ENCODE measurements around the gene KRT20.

The KRT20 gene

DNA sequence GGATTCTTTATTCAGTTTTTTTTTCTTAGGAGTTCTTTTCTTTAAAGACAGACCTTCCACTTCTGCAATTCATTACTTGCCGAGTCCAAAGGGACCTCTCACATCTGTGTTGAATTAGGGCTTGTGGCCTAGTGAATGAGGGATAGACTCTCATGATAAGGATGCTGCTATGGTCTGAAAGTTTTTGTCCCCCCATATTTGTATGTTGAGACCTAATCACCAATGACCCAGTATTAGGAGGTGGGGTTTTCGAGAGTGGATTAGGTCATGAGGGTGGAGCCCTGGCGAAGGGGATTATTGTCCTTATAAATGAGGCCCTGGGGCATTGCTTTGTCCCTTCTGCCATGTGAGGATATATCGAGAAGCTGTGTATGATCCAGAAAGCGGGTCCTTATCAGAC is 27.5 kb downstream of the KRT20 start:
- no peaks in the 10 kb centered on the region for H3K9me2 ChIP-seq (replicated peaks; ENCODE audit: insufficient read depth, low read length)
- H3K27ac ChIP-seq (ENCODE audit: low read length): no peak overlapping the region
- H2AFZ ChIP-seq (ENCODE audit: low read length): no peak overlapping the region
- no peak overlapping the region for H3K9ac ChIP-seq (ENCODE audit: low read length)
- no peak overlapping the region for H3K4me2 ChIP-seq (ENCODE audit: low read depth, low read length)
- H4K20me1 ChIP-seq (ENCODE audit: insufficient read depth, low read length): no peaks in the 10 kb centered on the region
- no peaks in the 10 kb centered on the region for H3K27me3 ChIP-seq (replicated peaks; ENCODE audit: insufficient read depth, low read length)
- DNase-seq: no peak
- no peaks in the 10 kb centered on the region for H3K4me1 ChIP-seq (ENCODE audit: low read length)
- H3K36me3 ChIP-seq (replicated peaks; ENCODE audit: insufficient read depth, low read length): no peaks in the 10 kb centered on the region
- H3K79me2 ChIP-seq (ENCODE audit: low read length): no peaks in the 10 kb centered on the region
- no peak overlapping the region for H3K4me3 ChIP-seq (ENCODE audit: low read length)
- no peaks in the 10 kb centered on the region for H3F3A ChIP-seq (ENCODE audit: insufficient read depth, low read length)
- H3K9me3 ChIP-seq (replicated peaks; ENCODE audit: insufficient read depth, low read length): no peaks in the 10 kb centered on the region
- TF ChIP-seq EZH2 (optimal IDR thresholded peaks at IDR 0.05; ENCODE audit: low read depth, low read length) (no peak), EZH2phosphoT487 (IDR thresholded peaks at IDR 0.05; ENCODE audit: low read length) (no peak)
- TF ChIP-seq, protein P1, sequence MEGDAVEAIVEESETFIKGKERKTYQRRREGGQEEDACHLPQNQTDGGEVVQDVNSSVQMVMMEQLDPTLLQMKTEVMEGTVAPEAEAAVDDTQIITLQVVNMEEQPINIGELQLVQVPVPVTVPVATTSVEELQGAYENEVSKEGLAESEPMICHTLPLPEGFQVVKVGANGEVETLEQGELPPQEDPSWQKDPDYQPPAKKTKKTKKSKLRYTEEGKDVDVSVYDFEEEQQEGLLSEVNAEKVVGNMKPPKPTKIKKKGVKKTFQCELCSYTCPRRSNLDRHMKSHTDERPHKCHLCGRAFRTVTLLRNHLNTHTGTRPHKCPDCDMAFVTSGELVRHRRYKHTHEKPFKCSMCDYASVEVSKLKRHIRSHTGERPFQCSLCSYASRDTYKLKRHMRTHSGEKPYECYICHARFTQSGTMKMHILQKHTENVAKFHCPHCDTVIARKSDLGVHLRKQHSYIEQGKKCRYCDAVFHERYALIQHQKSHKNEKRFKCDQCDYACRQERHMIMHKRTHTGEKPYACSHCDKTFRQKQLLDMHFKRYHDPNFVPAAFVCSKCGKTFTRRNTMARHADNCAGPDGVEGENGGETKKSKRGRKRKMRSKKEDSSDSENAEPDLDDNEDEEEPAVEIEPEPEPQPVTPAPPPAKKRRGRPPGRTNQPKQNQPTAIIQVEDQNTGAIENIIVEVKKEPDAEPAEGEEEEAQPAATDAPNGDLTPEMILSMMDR (IDR thresholded peaks at IDR 0.05; ENCODE audit: low read length): no peak

DNA sequence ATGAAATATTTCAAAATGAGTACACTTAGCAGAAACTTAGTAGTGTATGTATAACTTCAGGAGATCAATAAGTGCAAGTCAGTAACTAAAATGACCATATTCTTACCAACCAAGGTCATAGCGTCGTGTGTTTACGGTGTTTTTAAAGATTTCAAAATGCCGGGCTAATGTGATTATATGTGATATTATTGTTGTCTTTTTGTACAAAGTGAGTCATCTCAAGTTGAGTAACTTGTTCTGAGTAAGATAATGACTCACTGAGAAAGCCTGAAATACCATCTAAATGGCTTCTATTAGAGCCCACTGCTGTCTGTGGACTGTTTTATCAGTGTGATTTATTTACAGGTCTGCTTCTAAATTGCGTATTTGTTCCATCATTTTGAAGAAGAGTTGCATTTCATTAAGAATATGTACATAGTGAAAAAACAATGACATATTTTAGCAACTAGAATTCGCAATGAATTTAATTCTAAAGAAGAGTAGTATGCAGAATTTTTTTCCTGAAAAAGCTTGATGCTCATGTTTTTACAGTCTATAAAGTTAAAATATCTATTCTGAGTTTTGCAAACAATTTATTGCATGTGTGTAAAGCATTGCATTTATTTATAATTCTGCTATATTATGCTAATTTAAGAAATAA is 30.7 kb downstream of the KRT20 start:
- Histone ChIP-seq H3K9me2 (replicated peaks; ENCODE audit: insufficient read depth, low read length) (no peaks in the 10 kb centered on the region), H3K4me1 (ENCODE audit: low read length) (peaks cover 4% of the 10 kb centered on the region; the same call in 1 of the 2 replicates), H3K36me3 (replicated peaks; ENCODE audit: insufficient read depth, low read length) (no peaks in the 10 kb centered on the region), H3K9ac (ENCODE audit: low read length) (no peak overlapping the region), H3K4me3 (ENCODE audit: low read length) (no peak overlapping the region), H3K27ac (ENCODE audit: low read length) (no peak overlapping the region), H3F3A (ENCODE audit: insufficient read depth, low read length) (no peaks in the 10 kb centered on the region), H3K79me2 (ENCODE audit: low read length) (no peaks in the 10 kb centered on the region), H4K20me1 (ENCODE audit: insufficient read depth, low read length) (no peaks in the 10 kb centered on the region), H2AFZ (ENCODE audit: low read length) (no peak overlapping the region), H3K4me2 (ENCODE audit: low read depth, low read length) (no peak overlapping the region), H3K9me3 (replicated peaks; ENCODE audit: insufficient read depth, low read length) (no peaks in the 10 kb centered on the region), H3K27me3 (replicated peaks; ENCODE audit: insufficient read depth, low read length) (no peaks in the 10 kb centered on the region)
- no peak for TF ChIP-seq EZH2 (optimal IDR thresholded peaks at IDR 0.05; ENCODE audit: low read depth, low read length)
- TF ChIP-seq, protein P1 (IDR thresholded peaks at IDR 0.05; ENCODE audit: low read length): no peak
- no peak for TF ChIP-seq EZH2phosphoT487 (IDR thresholded peaks at IDR 0.05; ENCODE audit: low read length)
- no peak for DNase-seq

DNA sequence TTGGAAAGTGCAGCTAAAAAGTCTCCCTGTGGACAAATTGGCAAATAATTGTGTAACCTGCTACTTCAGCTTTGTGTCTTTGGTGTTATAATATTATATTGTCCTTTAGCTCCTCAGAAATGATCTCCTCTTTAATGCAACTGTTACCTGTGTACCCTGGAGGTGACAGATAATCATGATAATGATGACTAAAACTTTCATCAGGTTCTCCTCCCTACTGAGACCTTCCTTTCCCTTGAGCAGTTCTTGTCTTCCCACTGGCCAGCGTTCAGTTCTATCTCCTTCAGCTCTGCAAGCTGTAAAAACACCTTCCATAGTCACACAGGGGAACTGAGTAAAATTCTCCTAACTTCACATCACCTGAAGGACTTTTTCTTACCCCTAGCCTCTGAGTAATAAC is 32.7 kb downstream of the KRT20 start:
- Histone ChIP-seq H3K9me3 (replicated peaks; ENCODE audit: insufficient read depth, low read length) (no peaks in the 10 kb centered on the region), H3K27me3 (replicated peaks; ENCODE audit: insufficient read depth, low read length) (no peaks in the 10 kb centered on the region), H3K36me3 (replicated peaks; ENCODE audit: insufficient read depth, low read length) (no peaks in the 10 kb centered on the region), H3K27ac (ENCODE audit: low read length) (no peak overlapping the region), H3K9ac (ENCODE audit: low read length) (no peak overlapping the region), H3K4me1 (ENCODE audit: low read length) (peaks cover 14% of the 10 kb centered on the region), H3K4me3 (ENCODE audit: low read length) (no peak overlapping the region), H3F3A (ENCODE audit: insufficient read depth, low read length) (0 out of 2 replicates have a peak, but pooled peaks cover 2% of the 10 kb centered on the region), H3K9me2 (replicated peaks; ENCODE audit: insufficient read depth, low read length) (no peaks in the 10 kb centered on the region), H4K20me1 (ENCODE audit: insufficient read depth, low read length) (no peaks in the 10 kb centered on the region), H3K79me2 (ENCODE audit: low read length) (no peaks in the 10 kb centered on the region), H2AFZ (ENCODE audit: low read length) (no peak overlapping the region), H3K4me2 (ENCODE audit: low read depth, low read length) (no peak overlapping the region)
- no peak for DNase-seq
- TF ChIP-seq, protein P1 (IDR thresholded peaks at IDR 0.05; ENCODE audit: low read length): no peak
- TF ChIP-seq EZH2 (optimal IDR thresholded peaks at IDR 0.05; ENCODE audit: low read depth, low read length): no peak
- TF ChIP-seq EZH2phosphoT487 (IDR thresholded peaks at IDR 0.05; ENCODE audit: low read length): no peak

Data from MM.1S (cell line).